ENCODE measurements around the gene ZNF189.
"Not testable (repeated sequence)": the region's sequence is repeated elsewhere in the genome, so short reads cannot be mapped to it uniquely, and the experiment has no call there.

Gene ZNF189

GRCh38 chr9:101381118-101381517 lies 17.5 kb upstream of the ZNF189 start:
- DNase-seq, result no peak

GRCh38 chr9:101381833-101382342 lies 16.8 kb upstream of the ZNF189 start:
- peak; percentile 11 for DNase-seq

- no peak for DNase-seq
Measured at GRCh38 chr9:101383361-101383760, 15.3 kb upstream of the ZNF189 start.

GRCh38 chr9:101384873-101385536 lies 13.6 kb upstream of the ZNF189 start, which contains the start of gene BAAT:
BAAT (minus strand) TSS chr9:101385006; CDS start chr9:101371404, 13,602 bp downstream.
- DNase-seq, result not testable (repeated sequence)

- DNase-seq, result peak; percentile 85
Measured at GRCh38 chr9:101387871-101388506, 10.7 kb upstream of the ZNF189 start.

- DNase-seq, result peak; percentile 60
Measured at GRCh38 chr9:101388507-101388993, 10.1 kb upstream of the ZNF189 start.

GRCh38 chr9:101393135-101393534 lies 5.5 kb upstream of the ZNF189 start:
- DNase-seq, result no peak

DNA sequence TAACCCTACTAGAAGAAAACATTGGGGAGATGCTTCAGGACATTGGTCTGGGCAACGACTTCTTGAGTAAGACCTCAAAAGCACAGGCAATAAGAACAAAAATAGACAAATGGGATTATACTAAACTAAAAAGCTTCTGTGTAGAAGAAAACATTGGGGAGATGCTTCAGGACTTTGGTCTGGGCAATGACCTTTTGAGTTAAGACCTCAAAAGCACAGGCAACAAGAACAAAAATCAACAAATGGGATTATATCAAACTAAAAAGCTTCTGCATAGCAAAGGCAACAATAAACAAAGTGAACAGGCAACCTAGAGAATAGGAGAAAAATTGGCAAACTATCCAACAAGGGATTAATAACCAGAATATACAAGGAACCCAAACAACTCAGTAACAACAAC lies 4.0 kb upstream of the ZNF189 start:
- no peak for DNase-seq

GRCh38 chr9:101397746-101398067 lies 944 bp upstream of the ZNF189 start:
- no peak for DNase-seq

GRCh38 chr9:101398930-101399642 lies 435 bp downstream of the ZNF189 start:
- DNase-seq, result peak; percentile 20

GRCh38 chr9:101399643-101399970 lies 956 bp downstream of the ZNF189 start:
- DNase-seq, result no peak

- peak; percentile 13 for DNase-seq
Measured at GRCh38 chr9:101400120-101400519, 1.5 kb downstream of the ZNF189 start.

DNA sequence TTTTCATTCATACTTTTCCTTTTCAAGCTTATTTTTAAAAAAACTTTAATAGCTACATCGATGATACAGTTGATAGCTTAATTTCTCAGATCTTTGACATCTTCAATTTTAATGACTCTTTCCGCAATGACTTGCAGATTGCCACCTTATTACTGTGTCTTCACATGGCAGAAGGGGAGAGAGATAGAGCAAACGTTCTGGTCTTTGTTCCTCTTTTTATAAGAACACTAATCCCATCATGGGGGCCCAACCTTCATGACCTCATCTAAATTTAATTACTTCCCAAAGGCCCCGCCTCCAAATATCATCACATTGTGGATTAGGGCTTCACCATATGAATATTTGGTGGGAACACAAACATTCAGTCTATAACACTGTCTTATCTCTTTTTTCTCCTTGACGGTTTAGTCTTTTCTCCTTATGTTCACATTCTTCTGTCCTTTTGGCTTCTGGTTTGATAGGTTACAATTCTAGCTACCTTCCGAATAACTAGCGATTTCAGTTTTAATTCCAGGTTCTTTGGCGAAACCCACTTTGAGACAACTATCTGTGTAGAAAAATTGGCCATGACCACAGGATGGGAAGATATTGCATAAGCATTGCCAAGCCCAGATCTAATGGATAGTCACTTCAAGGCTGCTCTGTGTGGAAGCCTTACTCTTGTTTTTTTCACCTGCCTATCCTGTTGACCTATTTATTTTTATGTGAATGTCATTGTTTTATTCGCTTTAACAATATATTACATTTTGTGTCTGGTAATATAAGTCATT lies 5.0 kb downstream of the ZNF189 start:
- no peak for DNase-seq

GRCh38 chr9:101408374-101409078 lies 9.9 kb downstream of the ZNF189 start:
- no peak for DNase-seq

DNA sequence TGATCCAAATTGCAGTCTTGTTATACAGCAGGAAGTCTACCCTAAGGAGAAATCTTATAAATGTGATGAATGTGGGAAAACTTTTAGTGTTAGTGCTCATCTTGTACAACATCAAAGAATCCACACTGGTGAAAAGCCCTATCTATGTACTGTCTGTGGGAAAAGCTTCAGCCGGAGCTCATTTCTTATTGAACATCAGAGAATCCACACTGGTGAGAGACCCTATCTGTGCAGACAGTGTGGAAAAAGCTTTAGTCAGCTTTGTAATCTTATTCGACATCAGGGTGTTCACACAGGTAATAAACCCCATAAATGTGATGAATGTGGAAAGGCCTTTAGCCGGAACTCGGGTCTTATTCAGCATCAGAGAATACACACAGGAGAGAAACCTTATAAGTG lies 10.4 kb downstream of the ZNF189 start:
- DNase-seq, result no peak

- no peak for DNase-seq
Measured at GRCh38 chr9:101414839-101415238, 16.2 kb downstream of the ZNF189 start.

- DNase-seq, result no peak
Measured at GRCh38 chr9:101415578-101415977, 16.9 kb downstream of the ZNF189 start.

DNA sequence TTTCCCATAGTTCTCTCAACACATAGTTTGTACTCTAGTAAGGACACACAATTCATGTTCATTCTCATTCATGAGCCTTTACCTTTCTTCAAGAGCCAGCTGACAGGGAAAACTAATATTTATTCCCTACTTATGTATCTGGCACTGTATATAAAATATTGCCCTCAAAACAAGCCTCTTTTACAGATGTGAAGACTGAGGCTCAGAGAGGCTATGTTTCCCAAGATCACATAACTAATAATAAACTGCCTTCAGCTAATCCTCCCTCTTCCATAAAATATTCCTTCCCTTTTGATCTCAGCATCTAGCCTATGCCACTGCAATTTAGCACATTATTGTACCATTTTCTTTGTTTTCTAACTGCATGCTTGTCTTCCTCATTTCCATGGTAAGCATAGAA lies 18.7 kb downstream of the ZNF189 start:
- no peak for DNase-seq

DNA sequence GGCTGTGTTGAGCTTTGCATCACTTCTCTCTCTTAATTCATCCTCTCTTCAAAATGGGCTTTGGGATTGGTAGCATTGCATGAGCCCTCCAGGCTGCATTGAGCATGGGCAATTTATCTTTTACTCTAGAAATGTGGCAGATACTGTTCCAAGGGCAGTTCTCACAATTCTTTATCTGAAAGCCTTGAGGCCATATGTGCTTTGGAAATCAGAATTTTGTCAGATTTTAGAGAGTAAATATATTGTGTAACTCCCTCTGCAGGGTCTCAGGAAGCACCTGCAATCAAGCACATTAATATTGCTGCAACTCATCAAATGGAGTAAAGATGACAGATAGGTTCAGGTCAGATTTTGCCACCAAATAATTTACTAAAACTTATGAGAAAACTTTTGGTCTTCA lies 19.3 kb downstream of the ZNF189 start:
- DNase-seq, result no peak

GRCh38 chr9:101418518-101419430 lies 20.1 kb downstream of the ZNF189 start:
- DNase-seq, result no peak

DNA sequence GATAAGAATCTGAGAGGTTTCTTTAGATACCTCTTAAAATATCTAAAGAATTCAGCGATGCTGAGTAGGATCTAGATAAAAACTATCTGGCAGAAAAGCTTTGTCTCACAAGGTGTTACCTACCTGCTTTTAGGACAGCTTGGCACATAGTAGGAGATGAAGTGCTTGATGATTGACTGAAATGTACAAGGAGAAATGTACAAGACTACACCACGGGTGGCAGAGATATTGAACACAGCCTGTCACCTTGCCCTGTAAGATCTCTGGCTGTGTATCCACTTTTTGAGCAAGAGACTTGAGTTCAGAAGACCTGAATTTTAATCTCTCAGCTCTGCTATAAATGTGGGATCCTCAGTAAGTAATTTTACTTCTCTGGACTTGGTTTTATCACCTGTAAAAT lies 21.2 kb downstream of the ZNF189 start:
- DNase-seq, result no peak
